GM15510 (cell line): Measurements from ENCODE around the gene GSTK1.

ENCODE experiments used
- POLR2A ChIP-seq: IDR thresholded peaks from 3 replicates; pipeline ENCODE4 v1.6.1; 2011; ENCODE audit warnings: borderline replicate concordance; ENCODE audit not compliant: insufficient read length; ENCODE audit errors: extremely low read depth

GSTK1 gene

GRCh38 chr7:143300959-143301935 lies 38.0 kb downstream of the GSTK1 start:
- no peak for TF ChIP-seq POLR2A

DNA sequence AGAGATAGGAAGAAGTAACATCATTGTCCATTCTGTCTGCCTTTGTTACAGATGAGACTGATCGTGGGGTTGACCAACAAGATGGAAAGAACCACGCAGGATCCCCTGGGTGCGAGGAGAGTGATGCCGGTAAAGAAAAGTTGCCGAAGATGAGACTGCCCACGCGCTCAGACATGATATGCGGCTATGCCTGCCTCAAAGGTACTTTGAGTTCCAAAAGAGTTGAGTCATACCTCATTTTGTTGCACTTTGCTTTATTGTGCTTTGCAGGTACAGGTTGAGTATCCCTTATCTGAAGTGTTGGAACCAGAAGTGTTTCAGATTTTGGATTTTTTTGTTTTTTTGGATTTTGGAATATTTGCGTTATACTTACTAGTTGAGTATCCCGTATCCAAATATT lies 40.5 kb downstream of the GSTK1 start:
- no peak for TF ChIP-seq POLR2A

DNA sequence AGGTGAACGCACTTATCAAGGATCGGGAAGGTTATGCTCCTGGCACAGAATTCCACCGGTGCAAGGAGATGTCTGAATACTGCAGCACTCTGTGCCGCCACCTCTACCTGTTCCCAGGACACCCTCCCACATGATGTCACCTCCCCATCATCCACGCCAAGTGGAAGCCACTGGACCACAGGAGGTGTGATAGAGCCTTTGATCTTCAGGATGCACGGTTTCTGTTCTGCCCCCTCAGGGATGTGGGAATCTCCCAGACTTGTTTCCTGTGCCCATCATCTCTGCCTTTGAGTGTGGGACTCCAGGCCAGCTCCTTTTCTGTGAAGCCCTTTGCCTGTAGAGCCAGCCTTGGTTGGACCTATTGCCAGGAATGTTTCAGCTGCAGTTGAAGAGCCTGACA lies 41.7 kb downstream of the GSTK1 start:
- no peak for TF ChIP-seq POLR2A

GRCh38 chr7:143305423-143306070 lies 42.3 kb downstream of the GSTK1 start:
- no peak for TF ChIP-seq POLR2A

DNA sequence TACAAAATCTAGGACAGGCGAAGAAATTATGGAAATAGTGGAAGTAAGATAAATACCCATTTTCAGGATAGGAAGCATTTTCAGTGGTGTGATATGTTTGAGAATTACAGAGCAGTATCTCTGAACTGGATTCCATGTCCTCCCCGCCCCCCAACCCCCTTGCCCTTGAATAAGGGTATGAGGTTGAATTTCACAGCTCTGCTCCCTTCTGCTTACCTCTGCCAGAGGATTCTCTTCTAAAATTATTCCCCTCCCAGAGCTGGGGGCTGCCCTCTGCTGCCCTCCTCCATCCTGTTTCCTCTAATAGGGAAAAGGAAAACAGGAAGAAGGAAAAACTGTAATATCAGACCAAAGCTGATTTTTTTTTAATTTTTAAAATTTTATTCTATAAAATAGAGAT lies 45.4 kb downstream of the GSTK1 start:
- no peak for TF ChIP-seq POLR2A

DNA sequence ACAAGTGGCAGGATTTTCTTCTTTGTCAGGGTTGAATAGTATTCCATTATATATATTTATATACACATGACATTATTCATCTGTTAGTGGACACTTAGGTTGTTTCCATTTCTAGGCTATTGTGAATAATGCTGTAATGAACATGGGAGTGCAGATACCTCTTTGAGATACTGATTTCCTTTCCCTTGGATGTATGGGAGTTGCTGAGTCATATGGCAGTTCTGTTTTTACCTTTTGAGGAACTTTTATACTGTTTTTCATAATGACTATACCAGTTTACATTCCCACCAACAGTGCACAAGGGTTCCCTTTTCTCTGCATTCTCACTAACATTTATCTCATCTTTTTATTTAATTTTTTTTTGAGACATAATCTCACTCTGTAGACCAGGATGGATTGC lies 50.9 kb downstream of the GSTK1 start:
- TF ChIP-seq POLR2A = no peak

GRCh38 chr7:143315776-143316175 lies 52.5 kb downstream of the GSTK1 start, which contains the start of gene CLCN1:
TSS of gene CLCN1 (plus strand) at chr7:143316111. CDS start at chr7:143316213, 102 bp downstream.
- TF ChIP-seq POLR2A = no peak

DNA sequence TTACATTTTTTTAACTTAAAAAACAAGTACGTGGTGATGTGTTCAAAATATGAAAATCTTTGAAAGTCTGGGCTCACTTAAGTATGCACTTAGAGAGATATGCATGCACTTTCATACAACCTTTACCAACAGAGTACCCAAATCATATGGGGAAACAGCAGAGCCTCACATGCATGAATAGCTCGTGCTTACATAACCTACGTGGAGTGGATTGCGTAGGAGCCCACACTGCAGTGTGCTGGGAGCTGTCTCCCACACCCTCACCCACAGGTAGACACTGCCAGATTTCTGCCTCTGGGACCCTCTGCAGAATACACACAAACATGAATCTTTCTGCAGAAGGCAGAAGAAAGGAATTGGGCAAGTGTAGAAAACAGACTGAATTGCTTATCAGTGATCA lies 53.3 kb downstream of the GSTK1 start:
- no peak for TF ChIP-seq POLR2A

DNA sequence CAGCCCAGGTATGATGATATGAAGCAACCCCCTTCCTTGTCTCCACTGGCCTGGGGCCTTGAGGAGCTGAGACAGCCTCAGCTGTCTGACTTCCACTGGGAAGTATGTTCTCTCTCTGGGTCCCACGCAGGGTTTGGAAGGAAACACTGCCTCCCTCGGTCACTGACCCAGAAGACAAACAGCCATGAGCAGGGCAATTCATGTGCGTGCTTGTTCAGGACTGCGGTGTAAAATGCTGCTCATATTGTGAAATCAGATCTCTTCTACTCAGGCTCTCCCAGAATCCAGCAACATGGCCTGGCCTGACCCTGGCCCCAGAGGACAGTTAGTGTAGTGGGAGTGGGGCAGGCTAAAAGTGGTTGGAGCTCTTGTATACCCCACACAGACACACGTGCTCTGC lies 55.4 kb downstream of the GSTK1 start:
- TF ChIP-seq POLR2A = no peak
